ENCODE results near the gene CRYZL1. TPM values are rescaled to one million over a fixed set of nuclear protein-coding genes. Genes with fewer than 3 reads are reported as not detected.

CRYZL1 gene
- total RNA-seq, 2 donors from 2014 or later, result 31.5 to 36.0 TPM

- Histone ChIP-seq H3K27me3 (no peaks in the 10 kb centered on the region), H3K27ac (no peak overlapping the region), H3K36me3 (no peaks in the 10 kb centered on the region), H3K9me3 (no peaks in the 10 kb centered on the region), H3K9ac (ENCODE audit: low read depth in 2 of 2, low read length in 2 of 2) (no peak overlapping the region), H3K4me1 (no peaks in the 10 kb centered on the region), H3K4me3 (no peak overlapping the region)
- intact Hi-C loops (cut with DNase I), result no loop called here
- TF ChIP-seq CTCF (IDR thresholded peaks at IDR 0.05), result no peak
- no peak for DNase-seq
Observed at GRCh38 chr21:33598051-33598450, 43.5 kb downstream of the CRYZL1 start.

GRCh38 chr21:33588485-33589335 is 52.8 kb downstream of the CRYZL1 start, which contains the start of gene DONSON:
Gene DONSON, minus strand, starts transcription at chr21:33588684. Its CDS starts 43 bp downstream, at chr21:33588641.
- H3K27ac ChIP-seq, result peak within 1 kb of the TSS; percentile 74
- H3K4me1 ChIP-seq, result no peaks in the 10 kb centered on the region
- no peaks in the 10 kb centered on the region for H3K9me3 ChIP-seq
- H3K4me3 ChIP-seq, result peak within 1 kb of the TSS; percentile 94
- no peak for TF ChIP-seq CTCF (IDR thresholded peaks at IDR 0.05)
- peak; percentile 92 for DNase-seq
- peak within 1 kb of the TSS; percentile 74 to 86 for H3K9ac ChIP-seq (ENCODE audit: low read depth in 2 of 2, low read length in 2 of 2)
- intact Hi-C loops (cut with DNase I), result loop anchor here (5.0 kb wide), 1 partner anchor 46 kb away; the partner anchor contains the start of genes GART and SON
- H3K36me3 ChIP-seq, result no peaks in the 10 kb centered on the region
- H3K27me3 ChIP-seq, result no peaks in the 10 kb centered on the region

GRCh38 chr21:33587792-33588484 is 53.6 kb downstream of the CRYZL1 start:
- no peak for TF ChIP-seq CTCF (IDR thresholded peaks at IDR 0.05)
- H3K9me3 ChIP-seq, result no peaks in the 10 kb centered on the region
- peak overlapping the region; percentile 94 for H3K4me3 ChIP-seq
- intact Hi-C loops (cut with DNase I), result loop anchor here (5.0 kb wide), 1 partner anchor 46 kb away; the partner anchor contains the start of genes GART and SON
- H3K27me3 ChIP-seq, result no peaks in the 10 kb centered on the region
- peak overlapping the region; percentile 74 for H3K27ac ChIP-seq
- H3K4me1 ChIP-seq, result no peaks in the 10 kb centered on the region
- DNase-seq, result peak; percentile 49
- H3K36me3 ChIP-seq, result no peaks in the 10 kb centered on the region
- H3K9ac ChIP-seq (ENCODE audit: low read depth in 2 of 2, low read length in 2 of 2), result peak overlapping the region; percentile 35 to 74

GRCh38 chr21:33586927-33587326 is 54.6 kb downstream of the CRYZL1 start:
- intact Hi-C loops (cut with DNase I), result loop anchor here (5.0 kb wide), 1 partner anchor 45 kb away; the partner anchor contains the start of genes GART and SON
- TF ChIP-seq CTCF (IDR thresholded peaks at IDR 0.05), result no peak
- H3K4me3 ChIP-seq, result no peak overlapping the region
- no peak for DNase-seq
- H3K27me3 ChIP-seq, result no peaks in the 10 kb centered on the region
- H3K27ac ChIP-seq, result no peak overlapping the region
- H3K36me3 ChIP-seq, result no peaks in the 10 kb centered on the region
- no peak overlapping the region for H3K9ac ChIP-seq (ENCODE audit: low read depth in 2 of 2, low read length in 2 of 2)
- no peaks in the 10 kb centered on the region for H3K4me1 ChIP-seq
- H3K9me3 ChIP-seq, result no peaks in the 10 kb centered on the region

- Histone ChIP-seq H3K27ac (no peak overlapping the region), H3K4me3 (no peak overlapping the region), H3K27me3 (no peaks in the 10 kb centered on the region), H3K4me1 (no peaks in the 10 kb centered on the region), H3K9me3 (no peaks in the 10 kb centered on the region), H3K9ac (ENCODE audit: low read depth in 2 of 2, low read length in 2 of 2) (no peak overlapping the region), H3K36me3 (no peaks in the 10 kb centered on the region)
- DNase-seq, result no peak
- TF ChIP-seq CTCF (IDR thresholded peaks at IDR 0.05), result no peak
- intact Hi-C loops (cut with DNase I), result no loop called here
Observed at GRCh38 chr21:33584455-33584854, 57.1 kb downstream of the CRYZL1 start.

Data from colonic mucosa (tissue), 4 donors.